Measurements from ENCODE around the gene CEP72. TPM values are rescaled to one million over a fixed set of nuclear protein-coding genes. Genes with fewer than 3 reads are reported as not detected.

Gene CEP72
- total and polyA plus RNA-seq, 2 of the 13 experiments (the other 11 are each of a cell fraction or from before 2014, with no cell fraction given), result 3.4 to 9.4 TPM

DNA sequence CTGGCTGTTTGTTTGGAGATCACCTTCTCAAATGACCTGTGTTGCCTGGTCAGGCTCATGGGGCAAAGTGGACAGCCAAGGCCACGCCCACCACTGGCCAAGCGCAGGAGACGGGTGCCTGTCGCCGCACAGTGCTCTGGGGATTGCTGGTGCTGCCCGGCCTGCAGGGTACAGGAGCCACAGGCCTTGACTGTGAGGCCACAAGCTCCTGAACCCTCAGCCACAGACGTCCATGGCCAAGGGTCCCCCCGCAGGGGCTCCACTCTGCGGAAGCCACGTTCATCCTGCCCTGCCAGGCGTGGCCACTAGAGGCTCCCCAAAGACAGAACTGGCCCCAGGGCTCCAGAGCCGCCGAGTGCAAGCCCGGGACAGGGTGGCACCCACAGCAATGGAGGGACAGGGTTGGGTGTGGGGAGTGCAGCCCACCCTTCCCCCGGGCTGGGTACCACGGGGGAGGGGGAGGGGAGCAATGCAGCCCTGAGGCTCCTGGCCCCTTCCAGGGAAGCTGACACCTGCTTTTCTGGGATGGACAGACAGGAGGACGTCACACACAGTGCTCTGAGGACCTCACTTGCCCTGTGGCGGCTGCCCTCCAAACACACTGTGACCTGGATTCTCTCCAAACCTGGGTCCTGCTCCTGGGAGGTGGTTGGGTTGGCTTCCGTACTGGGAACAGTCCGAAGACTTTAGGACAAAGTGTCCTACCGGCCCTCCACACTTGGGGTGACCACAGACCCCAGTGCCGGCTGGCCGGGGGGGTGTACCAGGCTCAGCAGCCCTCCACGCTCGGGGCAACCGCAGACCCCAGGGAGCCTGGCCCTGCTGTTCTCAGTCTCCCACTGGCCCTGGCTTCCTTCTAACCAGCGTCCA, 59.6 kb downstream of the CEP72 start (continued):
- TF ChIP-seq, protein P1, sequence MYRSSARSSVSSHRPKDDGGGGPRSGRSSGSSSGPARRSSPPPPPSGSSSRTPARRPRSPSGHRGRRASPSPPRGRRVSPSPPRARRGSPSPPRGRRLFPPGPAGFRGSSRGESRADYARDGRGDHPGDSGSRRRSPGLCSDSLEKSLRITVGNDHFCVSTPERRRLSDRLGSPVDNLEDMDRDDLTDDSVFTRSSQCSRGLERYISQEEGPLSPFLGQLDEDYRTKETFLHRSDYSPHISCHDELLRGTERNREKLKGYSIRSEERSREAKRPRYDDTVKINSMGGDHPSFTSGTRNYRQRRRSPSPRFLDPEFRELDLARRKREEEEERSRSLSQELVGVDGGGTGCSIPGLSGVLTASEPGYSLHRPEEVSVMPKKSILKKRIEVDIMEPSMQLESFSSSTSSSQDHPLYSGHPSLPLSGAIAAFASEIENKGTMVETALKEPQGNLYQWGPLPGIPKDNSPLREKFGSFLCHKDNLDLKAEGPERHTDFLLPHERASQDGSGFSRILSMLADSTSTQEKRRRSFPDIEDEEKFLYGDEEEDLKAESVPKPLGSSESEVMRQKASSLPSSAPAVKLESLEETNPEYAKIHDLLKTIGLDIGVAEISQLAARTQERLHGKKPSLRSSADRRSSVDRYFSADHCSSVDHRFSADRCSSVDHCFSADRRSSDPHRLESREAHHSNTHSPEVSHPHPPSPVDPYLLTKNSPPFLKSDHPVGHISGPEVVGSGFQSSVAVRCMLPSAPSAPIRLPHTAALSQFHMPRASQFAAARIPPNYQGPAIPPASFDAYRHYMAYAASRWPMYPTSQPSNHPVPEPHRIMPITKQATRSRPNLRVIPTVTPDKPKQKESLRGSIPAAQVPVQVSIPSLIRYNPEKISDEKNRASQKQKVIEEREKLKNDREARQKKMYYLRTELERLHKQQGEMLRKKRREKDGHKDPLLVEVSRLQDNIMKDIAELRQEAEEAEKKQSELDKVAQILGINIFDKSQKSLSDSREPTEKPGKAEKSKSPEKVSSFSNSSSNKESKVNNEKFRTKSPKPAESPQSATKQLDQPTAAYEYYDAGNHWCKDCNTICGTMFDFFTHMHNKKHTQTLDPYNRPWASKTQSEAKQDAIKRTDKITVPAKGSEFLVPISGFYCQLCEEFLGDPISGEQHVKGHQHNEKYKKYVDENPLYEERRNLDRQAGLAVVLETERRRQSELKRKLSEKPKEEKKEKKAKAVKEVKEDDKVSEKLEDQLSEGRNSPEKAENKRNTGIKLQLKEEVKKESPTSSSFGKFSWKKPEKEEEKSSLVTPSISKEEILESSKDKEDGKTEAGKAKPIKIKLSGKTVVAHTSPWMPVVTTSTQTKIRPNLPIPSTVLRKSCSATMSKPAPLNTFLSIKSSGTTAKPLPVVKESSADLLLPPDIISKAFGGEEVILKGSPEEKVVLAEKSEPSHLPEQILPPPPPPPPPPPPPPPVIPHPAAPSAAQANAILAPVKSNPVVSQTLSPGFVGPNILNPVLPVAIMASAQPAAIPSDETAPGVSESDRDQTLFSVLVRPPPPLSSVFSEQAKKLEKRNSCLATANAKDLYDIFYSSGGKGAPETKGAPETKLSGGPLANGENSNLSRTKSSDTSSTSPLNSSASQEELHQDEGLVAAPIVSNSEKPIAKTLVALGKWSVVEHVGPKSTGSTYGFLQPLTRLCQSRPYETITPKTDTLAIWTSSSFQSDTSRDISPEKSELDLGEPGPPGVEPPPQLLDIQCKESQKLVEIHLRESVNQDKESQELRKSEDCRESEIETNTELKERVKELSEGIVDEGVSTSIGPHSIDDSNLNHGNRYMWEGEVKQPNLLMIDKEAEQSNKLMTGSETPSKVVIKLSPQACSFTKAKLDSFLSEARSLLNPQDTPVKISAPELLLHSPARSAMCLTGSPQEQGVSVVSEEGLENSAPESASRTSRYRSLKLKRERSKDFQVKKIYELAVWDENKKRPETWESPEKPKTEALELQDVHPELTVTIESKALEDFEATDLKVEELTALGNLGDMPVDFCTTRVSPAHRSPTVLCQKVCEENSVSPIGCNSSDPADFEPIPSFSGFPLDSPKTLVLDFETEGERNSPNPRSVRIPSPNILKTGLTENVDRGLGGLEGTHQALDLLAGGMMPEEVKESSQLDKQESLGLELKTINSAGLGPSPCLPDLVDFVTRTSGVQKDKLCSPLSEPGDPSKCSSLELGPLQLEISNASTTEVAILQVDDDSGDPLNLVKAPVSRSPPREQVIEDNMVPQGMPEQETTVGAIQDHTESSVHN (CRISPR knock-in tag; IDR thresholded peaks at IDR 0.05), result peak; percentile 41; the same call in 1 of the 2 replicates
- TF ChIP-seq SAFB2 (CRISPR knock-in tag; IDR thresholded peaks at IDR 0.05; ENCODE audit: borderline replicate concordance, low read depth), result no peak; the same call in 1 of the 2 replicates
- TF ChIP-seq, protein P2, sequence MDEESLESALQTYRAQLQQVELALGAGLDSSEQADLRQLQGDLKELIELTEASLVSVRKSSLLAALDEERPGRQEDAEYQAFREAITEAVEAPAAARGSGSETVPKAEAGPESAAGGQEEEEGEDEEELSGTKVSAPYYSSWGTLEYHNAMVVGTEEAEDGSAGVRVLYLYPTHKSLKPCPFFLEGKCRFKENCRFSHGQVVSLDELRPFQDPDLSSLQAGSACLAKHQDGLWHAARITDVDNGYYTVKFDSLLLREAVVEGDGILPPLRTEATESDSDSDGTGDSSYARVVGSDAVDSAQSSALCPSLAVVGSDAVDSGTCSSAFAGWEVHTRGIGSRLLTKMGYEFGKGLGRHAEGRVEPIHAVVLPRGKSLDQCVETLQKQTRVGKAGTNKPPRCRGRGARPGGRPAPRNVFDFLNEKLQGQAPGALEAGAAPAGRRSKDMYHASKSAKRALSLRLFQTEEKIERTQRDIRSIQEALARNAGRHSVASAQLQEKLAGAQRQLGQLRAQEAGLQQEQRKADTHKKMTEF (CRISPR knock-in tag; IDR thresholded peaks at IDR 0.05), result no peak
- TF ChIP-seq, protein P3, sequence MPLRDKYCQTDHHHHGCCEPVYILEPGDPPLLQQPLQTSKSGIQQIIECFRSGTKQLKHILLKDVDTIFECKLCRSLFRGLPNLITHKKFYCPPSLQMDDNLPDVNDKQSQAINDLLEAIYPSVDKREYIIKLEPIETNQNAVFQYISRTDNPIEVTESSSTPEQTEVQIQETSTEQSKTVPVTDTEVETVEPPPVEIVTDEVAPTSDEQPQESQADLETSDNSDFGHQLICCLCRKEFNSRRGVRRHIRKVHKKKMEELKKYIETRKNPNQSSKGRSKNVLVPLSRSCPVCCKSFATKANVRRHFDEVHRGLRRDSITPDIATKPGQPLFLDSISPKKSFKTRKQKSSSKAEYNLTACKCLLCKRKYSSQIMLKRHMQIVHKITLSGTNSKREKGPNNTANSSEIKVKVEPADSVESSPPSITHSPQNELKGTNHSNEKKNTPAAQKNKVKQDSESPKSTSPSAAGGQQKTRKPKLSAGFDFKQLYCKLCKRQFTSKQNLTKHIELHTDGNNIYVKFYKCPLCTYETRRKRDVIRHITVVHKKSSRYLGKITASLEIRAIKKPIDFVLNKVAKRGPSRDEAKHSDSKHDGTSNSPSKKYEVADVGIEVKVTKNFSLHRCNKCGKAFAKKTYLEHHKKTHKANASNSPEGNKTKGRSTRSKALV (CRISPR knock-in tag; IDR thresholded peaks at IDR 0.05), result 0 out of 2 replicates have a peak, but pooled peaks have one; percentile 43
- TF ChIP-seq ZSCAN9 (CRISPR knock-in tag; IDR thresholded peaks at IDR 0.05; ENCODE audit: borderline replicate concordance), result 0 out of 2 replicates have a peak, but pooled peaks have one; percentile 46
- TF ChIP-seq NFRKB (IDR thresholded peaks at IDR 0.05), result no peak
- no peak for TF ChIP-seq ZSCAN21 (CRISPR knock-in tag; IDR thresholded peaks at IDR 0.05; ENCODE audit: borderline replicate concordance)
- TF ChIP-seq, protein P4, sequence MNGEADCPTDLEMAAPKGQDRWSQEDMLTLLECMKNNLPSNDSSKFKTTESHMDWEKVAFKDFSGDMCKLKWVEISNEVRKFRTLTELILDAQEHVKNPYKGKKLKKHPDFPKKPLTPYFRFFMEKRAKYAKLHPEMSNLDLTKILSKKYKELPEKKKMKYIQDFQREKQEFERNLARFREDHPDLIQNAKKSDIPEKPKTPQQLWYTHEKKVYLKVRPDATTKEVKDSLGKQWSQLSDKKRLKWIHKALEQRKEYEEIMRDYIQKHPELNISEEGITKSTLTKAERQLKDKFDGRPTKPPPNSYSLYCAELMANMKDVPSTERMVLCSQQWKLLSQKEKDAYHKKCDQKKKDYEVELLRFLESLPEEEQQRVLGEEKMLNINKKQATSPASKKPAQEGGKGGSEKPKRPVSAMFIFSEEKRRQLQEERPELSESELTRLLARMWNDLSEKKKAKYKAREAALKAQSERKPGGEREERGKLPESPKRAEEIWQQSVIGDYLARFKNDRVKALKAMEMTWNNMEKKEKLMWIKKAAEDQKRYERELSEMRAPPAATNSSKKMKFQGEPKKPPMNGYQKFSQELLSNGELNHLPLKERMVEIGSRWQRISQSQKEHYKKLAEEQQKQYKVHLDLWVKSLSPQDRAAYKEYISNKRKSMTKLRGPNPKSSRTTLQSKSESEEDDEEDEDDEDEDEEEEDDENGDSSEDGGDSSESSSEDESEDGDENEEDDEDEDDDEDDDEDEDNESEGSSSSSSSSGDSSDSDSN (CRISPR knock-in tag; IDR thresholded peaks at IDR 0.05), result peak; percentile 63
- no peak for TF ChIP-seq ZNF432 (CRISPR knock-in tag; IDR thresholded peaks at IDR 0.05; ENCODE audit: borderline replicate concordance)
- TF ChIP-seq ZNF350 (CRISPR knock-in tag; IDR thresholded peaks at IDR 0.05; ENCODE audit: borderline replicate concordance, low read depth), result 0 out of 2 replicates have a peak, but pooled peaks have one; percentile 50
- TF ChIP-seq NONO (IDR thresholded peaks at IDR 0.05), result no peak
- TF ChIP-seq NONO (CRISPR knock-in tag; conservative IDR thresholded peaks at IDR 0.05), result peak; percentile 80
- TF ChIP-seq ZNF235 (CRISPR knock-in tag; IDR thresholded peaks at IDR 0.05; ENCODE audit: borderline replicate concordance), result no peak

Measured in HepG2 (cell line).